ENCODE measurements around the gene GNPDA1.
A peak's percentile ranks its signal among the peaks of the same experiment; 100 is the strongest.
"Not testable (repeated sequence)": the region's sequence is repeated elsewhere in the genome, so short reads cannot be mapped to it uniquely, and the experiment has no call there.

GNPDA1 gene

GRCh38 chr5:142012792-142013388, at the start of gene GNPDA1:
GNPDA1 (minus strand) TSS chr5:142013027; CDS start chr5:142012035, 992 bp downstream.
- peak; percentile 85 for DNase-seq (ENCODE audit: low spot score)
- no peak for TF ChIP-seq CTCF (IDR thresholded peaks at IDR 0.05; ENCODE audit: extremely low read depth, insufficient read depth, missing control alignments)
- in situ Hi-C loops (cut with MboI; ENCODE audit: low pct_unique_long_range_greater_than_20kb, low sequenced_read_pairs, unreplicated experiment) = no loop called here

- no peak for DNase-seq (ENCODE audit: low spot score)
- in situ Hi-C loops (cut with MboI; ENCODE audit: low pct_unique_long_range_greater_than_20kb, low sequenced_read_pairs, unreplicated experiment) = no loop called here
- no peak for TF ChIP-seq CTCF (IDR thresholded peaks at IDR 0.05; ENCODE audit: extremely low read depth, insufficient read depth, missing control alignments)
These were observed 46.6 kb upstream of the GNPDA1 start for GRCh38 chr5:142059304-142059940.

- no peak for TF ChIP-seq CTCF (IDR thresholded peaks at IDR 0.05; ENCODE audit: extremely low read depth, insufficient read depth, missing control alignments)
- DNase-seq (ENCODE audit: low spot score) = no peak
- in situ Hi-C loops (cut with MboI; ENCODE audit: low pct_unique_long_range_greater_than_20kb, low sequenced_read_pairs, unreplicated experiment) = no loop called here
These were observed 44.9 kb upstream of the GNPDA1 start for GRCh38 chr5:142057697-142058056.

- in situ Hi-C loops (cut with MboI; ENCODE audit: low pct_unique_long_range_greater_than_20kb, low sequenced_read_pairs, unreplicated experiment) = no loop called here
- DNase-seq (ENCODE audit: low spot score) = no peak
- TF ChIP-seq CTCF (IDR thresholded peaks at IDR 0.05; ENCODE audit: extremely low read depth, insufficient read depth, missing control alignments) = no peak
These were observed 44.2 kb upstream of the GNPDA1 start for GRCh38 chr5:142056816-142057696.

- in situ Hi-C loops (cut with MboI; ENCODE audit: low pct_unique_long_range_greater_than_20kb, low sequenced_read_pairs, unreplicated experiment) = no loop called here
- no peak for TF ChIP-seq CTCF (IDR thresholded peaks at IDR 0.05; ENCODE audit: extremely low read depth, insufficient read depth, missing control alignments)
- no peak for DNase-seq (ENCODE audit: low spot score)
These were observed 42.5 kb upstream of the GNPDA1 start for GRCh38 chr5:142055301-142055700.

GRCh38 chr5:142053426-142054151, 40.8 kb upstream of the GNPDA1 start:
- no peak for TF ChIP-seq CTCF (IDR thresholded peaks at IDR 0.05; ENCODE audit: extremely low read depth, insufficient read depth, missing control alignments)
- DNase-seq (ENCODE audit: low spot score) = no peak
- in situ Hi-C loops (cut with MboI; ENCODE audit: low pct_unique_long_range_greater_than_20kb, low sequenced_read_pairs, unreplicated experiment) = no loop called here

GRCh38 chr5:142052026-142052425, 39.2 kb upstream of the GNPDA1 start:
- DNase-seq (ENCODE audit: low spot score); in situ Hi-C loops (cut with MboI; ENCODE audit: low pct_unique_long_range_greater_than_20kb, low sequenced_read_pairs, unreplicated experiment): not testable (repeated sequence)
